H1 (cell line): ENCODE measurements around the gene MORC3.

Experiments used
- BCL11A ChIP-seq, 2 experiments: IDR thresholded peaks; one replicate each; pipeline ENCODE4 v1.6.1; 2011; ENCODE audit warnings: low read depth in 2 of 2, low read length in 2 of 2, mild to moderate bottlenecking in 2 of 2
- CEBPB ChIP-seq: IDR thresholded peaks from 2 replicates; pipeline ENCODE4 v1.6.1; 2012; ENCODE audit warnings: low read depth, low read length
- CTCF ChIP-seq, 3 experiments: IDR thresholded peaks; 1 replicate in 2 of 3; 2 replicates in 1 of 3; pipeline versions ENCODE4 v1.5.1 to v1.6.1; 2011; ENCODE audit warnings: low read length in 3 of 3, mild to moderate bottlenecking in 3 of 3, inconsistent platforms in 2 of 3, low read depth in 1 of 3, moderate library complexity in 1 of 3; ENCODE audit not compliant: insufficient read depth in 1 of 3; ENCODE audit errors: control extremely low read depth in 1 of 3
- EGR1 ChIP-seq: IDR thresholded peaks from 2 replicates; pipeline ENCODE4 v1.6.1; 2011; ENCODE audit warnings: low read depth, low read length, borderline replicate concordance
- EP300 ChIP-seq, 2 experiments: IDR thresholded peaks; 1 replicate in 1 of 2; 2 replicates in 1 of 2; pipeline ENCODE4 v1.6.1; 2011 to 2012; ENCODE audit warnings: low read depth in 2 of 2, low read length in 2 of 2, mild to moderate bottlenecking in 2 of 2, borderline replicate concordance in 1 of 2, inconsistent platforms in 1 of 2, moderate library complexity in 1 of 2
- EZH2 ChIP-seq: fragments of 200-600 bp; sonication (generic); IDR thresholded peaks from 2 replicates; pipeline ENCODE4 v1.7.1; 2012; ENCODE audit warnings: low read depth, mild to moderate bottlenecking, moderate library complexity, low read length, inconsistent platforms; ENCODE audit not compliant: severe bottlenecking
- GABPA ChIP-seq: IDR thresholded peaks from 2 replicates; pipeline ENCODE4 v1.6.1; 2011; ENCODE audit warnings: mild to moderate bottlenecking, low read length, moderate library complexity, borderline replicate concordance; ENCODE audit not compliant: insufficient read depth
- GTF2F1 ChIP-seq: IDR thresholded peaks from 2 replicates; pipeline ENCODE4 v1.6.1; 2012; ENCODE audit warnings: low read depth, low read length, improper control_type of control experiment, borderline replicate concordance
- JUN ChIP-seq: IDR thresholded peaks from 2 replicates; pipeline ENCODE4 v1.6.1; 2011; ENCODE audit warnings: low read depth, mild to moderate bottlenecking, improper control_type of control experiment, low read length
- POLR2A ChIP-seq, 2 experiments: IDR thresholded peaks; 1 replicate in 1 of 2; 2 replicates in 1 of 2; pipeline ENCODE4 v1.6.1; 2011; ENCODE audit warnings: low read depth in 2 of 2, low read length in 2 of 2, mild to moderate bottlenecking in 2 of 2; ENCODE audit errors: control extremely low read depth in 1 of 2
- RFX5 ChIP-seq: IDR thresholded peaks from 2 replicates; pipeline ENCODE4 v1.6.1; 2011; ENCODE audit warnings: low read depth, low read length, improper control_type of control experiment, borderline replicate concordance
- SIN3A ChIP-seq, 2 experiments: IDR thresholded peaks in 1 of 2; conservative IDR thresholded peaks in 1 of 2; 2 replicates each; pipeline ENCODE4 v1.6.1; 2011 to 2012; ENCODE audit warnings: low read length in 2 of 2, improper control_type of control experiment in 1 of 2, low read depth in 1 of 2, mild to moderate bottlenecking in 1 of 2
- SP2 ChIP-seq: IDR thresholded peaks from 2 replicates; pipeline ENCODE4 v1.6.1; 2012; ENCODE audit warnings: mild to moderate bottlenecking, low read length, inconsistent platforms
- TBP ChIP-seq: IDR thresholded peaks from 2 replicates; pipeline ENCODE4 v1.6.1; 2011; ENCODE audit warnings: low read depth, low read length, improper control_type of control experiment

- TF ChIP-seq EP300 (IDR thresholded peaks at IDR 0.05; ENCODE audit: borderline replicate concordance in 1 of 2, low read depth in 2 of 2, low read length in 2 of 2) (no peak), CTCF (IDR thresholded peaks at IDR 0.05; ENCODE audit: control extremely low read depth in 1 of 3, insufficient read depth in 1 of 3, low read depth in 1 of 3, low read length in 3 of 3) (no peak), POLR2A (IDR thresholded peaks at IDR 0.05; ENCODE audit: control extremely low read depth in 1 of 2, low read depth in 2 of 2, low read length in 2 of 2) (no peak), CEBPB (no peak), GTF2F1 (no peak), JUN (no peak), EZH2 (no peak), EGR1 (no peak), BCL11A (IDR thresholded peaks at IDR 0.05; ENCODE audit: low read depth in 2 of 2, low read length in 2 of 2) (no peak), TBP (no peak), SP2 (no peak), RFX5 (no peak), GABPA (no peak), SIN3A (conservative IDR thresholded peaks at IDR 0.05 in 1 of 2, IDR thresholded peaks at IDR 0.05 in 1 of 2; ENCODE audit: low read depth in 1 of 2, low read length in 2 of 2) (no peak)
These were observed 2.1 kb downstream of the MORC3 start for GRCh38 chr21:36322083-36322424.
